Brain pericyte (primary cell): Measurements from ENCODE around the gene PAQR5.
"Not testable (repeated sequence)": the region's sequence is repeated elsewhere in the genome, so short reads cannot be mapped to it uniquely, and the experiment has no call there.

ENCODE experiments used
- DNase-seq: peaks from one replicate; pipeline ENCODE4 v3.0.0-alpha.2; 2012; ENCODE audit warnings: low read depth, low spot score

PAQR5 gene, protein sequence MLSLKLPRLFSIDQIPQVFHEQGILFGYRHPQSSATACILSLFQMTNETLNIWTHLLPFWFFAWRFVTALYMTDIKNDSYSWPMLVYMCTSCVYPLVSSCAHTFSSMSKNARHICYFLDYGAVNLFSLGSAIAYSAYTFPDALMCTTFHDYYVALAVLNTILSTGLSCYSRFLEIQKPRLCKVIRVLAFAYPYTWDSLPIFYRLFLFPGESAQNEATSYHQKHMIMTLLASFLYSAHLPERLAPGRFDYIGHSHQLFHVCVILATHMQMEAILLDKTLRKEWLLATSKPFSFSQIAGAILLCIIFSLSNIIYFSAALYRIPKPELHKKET

DNA sequence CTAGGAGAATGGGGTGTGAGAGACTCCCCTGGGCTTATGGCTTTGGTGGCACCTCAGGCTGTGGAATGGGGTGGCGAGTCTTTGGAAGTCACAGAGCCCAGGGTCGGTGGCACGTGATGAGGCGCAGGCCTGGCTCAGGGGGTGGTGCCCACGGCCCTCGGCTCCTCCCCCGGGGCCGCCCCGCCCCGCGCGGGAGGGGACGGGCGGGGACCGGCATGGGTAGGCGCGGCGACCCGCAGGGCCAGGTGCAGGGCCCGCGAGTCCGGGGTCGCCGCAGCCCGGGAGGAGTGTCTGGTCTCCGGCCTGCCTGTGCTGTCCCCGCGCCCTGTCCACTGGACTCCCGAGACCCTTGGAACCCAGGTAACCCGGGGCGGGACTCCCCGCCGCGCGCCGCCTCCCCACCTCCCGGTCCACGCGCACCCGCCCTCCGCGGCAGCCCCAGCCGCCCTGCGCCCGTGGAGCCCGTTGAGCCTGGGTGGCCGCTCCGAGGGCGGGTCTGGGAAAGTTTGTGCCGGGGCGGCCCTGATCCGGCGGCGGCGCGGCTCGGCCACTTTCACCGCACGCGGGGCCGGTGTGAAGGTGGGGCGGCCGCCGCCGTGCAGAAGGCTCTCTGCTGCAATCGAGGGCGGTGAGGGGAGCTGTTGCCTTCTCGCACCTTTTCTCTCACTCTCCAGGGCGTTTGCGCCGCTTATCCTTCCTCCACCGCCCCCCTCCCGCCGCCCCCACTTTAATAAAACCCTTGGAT, at the start of gene PAQR5:
Gene PAQR5 (plus strand): TSS at position 216 of the 745 bp plus-strand sequence. CDS start 61,169 bp downstream, outside the sequence.
- DNase-seq, result no peak

DNA sequence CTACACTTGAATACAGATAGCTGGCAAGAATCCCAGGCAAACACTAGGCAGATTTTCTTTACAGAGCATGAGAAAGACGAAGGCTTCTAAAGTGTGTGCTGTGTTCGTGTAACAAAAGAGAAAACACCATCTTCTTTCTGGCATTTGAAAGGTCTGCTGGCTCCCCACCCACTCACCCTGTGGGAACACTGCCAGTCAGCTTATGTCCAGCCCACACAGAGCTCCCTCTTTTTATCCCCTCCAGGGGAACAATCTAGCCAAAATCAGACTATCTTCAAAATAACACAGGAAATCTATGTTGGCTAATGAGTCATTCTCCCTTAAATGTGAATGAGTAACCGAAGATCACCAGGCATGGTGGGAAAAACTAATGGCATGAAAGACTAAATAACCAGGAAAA, 45.6 kb upstream of the PAQR5 start:
- DNase-seq, result peak; percentile 51

DNA sequence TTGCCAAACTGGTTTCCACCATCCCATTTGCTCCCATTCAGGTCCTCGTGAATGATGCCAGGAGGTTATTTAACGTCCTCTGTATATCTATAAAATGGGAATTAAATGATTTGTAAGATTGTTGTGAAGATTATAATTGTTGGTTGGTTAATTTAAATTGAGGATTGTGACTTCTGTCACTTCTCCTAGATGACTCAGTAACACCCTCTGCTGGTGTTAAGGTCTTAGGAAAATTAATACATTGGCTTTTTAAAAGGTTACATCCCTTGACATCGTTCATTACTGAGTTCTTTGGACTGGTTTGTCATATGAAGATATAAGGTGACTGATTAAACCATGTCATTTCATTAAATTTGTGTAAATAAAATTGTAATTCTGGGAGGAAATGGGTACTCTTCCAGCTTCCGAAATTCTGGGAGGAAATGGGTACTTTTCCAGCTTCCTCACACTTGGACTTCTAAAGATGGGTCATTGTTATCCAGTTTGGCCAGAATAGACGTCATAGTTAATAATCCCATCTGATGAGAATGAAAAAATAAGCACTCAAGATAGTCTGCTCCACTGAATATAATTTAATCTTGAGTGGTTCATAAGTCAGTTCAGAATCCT, 33.3 kb upstream of the PAQR5 start:
- DNase-seq, result no peak

DNA sequence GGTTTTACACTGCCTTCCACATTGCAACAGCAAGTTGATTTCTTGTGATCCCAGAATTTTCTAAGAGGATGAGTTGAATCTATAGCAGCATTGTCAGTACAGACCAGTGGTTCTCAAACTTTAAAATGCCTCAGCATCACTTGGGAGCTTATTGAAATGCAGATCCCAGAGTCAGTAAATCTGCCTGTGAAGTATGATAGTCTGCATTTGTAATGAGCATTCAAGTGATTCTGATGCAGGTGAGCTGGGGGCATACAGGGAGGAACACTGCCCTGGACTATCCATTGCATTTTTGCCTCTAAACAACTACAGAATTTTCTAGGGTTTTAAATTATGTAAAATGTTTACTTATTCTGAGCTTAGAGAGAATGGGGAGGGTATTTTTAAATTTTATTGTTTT, 27.5 kb upstream of the PAQR5 start:
- no peak for DNase-seq

DNA sequence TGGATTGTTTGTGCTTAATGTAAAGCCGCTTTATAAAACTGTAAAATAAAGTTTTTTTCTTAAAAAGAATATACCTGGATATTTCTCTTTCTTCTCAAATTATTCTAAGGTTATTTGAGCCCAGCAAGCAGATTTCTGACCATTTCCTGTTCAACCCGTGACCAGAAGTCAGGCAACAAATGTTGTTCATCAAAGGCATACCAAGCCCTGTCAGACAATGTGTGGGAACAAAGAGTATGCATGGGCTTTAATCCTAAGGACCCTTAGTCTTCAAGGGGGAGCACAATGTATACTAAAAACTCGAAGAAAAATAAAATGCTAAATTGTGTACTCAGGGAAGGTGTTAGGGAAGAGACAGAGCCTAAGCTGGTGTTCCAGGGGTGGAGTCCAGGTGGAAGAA, 26.6 kb upstream of the PAQR5 start:
- DNase-seq, result no peak

DNA sequence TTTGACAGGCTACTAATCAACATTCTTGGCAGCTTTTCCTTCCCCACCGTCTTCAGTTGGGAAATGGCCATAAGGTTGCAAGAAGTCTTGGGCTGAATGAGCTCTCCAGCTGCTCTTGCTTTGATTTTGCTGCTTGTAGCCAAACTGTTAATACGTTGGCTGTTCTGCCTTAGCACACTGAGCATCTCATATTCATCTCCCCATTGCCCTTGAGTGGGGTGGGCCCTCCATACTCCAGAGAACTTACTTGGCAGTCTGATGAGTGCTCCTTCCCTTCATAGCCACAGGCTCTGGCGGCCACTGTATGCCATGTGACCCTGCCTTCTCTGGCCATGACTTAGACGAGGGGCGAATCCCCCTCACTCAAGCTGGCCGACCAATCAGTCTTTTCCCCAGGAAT, 25.8 kb upstream of the PAQR5 start:
- no peak for DNase-seq

DNA sequence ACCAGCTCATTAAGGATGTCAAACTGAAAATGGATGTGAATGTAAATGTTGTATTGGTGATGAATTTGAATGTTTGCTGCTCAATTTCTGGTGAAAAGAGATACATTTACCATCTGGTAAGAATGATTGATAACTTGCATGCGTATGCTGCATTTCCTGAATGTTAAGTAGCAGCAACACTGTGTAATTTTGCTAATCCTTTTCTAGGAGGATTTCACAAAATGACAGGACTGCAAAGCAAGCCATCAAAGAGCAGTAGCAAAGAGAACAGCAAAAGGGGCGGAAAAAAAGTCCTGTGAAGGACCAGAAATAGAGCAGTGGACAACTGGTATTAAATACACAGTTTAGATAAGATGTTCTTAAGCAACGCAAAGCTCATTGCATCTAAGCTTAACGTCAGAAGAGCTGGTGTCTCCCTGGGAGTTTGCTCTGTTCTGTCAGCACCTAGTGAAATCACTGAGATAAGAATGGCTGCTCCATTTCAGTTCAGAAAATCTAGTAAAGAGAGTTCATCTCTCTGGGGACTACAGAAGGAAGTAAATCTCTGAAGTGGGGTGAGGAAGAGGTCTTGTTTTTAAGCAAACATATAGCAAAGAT, 23.5 kb upstream of the PAQR5 start:
- DNase-seq, result no peak

DNA sequence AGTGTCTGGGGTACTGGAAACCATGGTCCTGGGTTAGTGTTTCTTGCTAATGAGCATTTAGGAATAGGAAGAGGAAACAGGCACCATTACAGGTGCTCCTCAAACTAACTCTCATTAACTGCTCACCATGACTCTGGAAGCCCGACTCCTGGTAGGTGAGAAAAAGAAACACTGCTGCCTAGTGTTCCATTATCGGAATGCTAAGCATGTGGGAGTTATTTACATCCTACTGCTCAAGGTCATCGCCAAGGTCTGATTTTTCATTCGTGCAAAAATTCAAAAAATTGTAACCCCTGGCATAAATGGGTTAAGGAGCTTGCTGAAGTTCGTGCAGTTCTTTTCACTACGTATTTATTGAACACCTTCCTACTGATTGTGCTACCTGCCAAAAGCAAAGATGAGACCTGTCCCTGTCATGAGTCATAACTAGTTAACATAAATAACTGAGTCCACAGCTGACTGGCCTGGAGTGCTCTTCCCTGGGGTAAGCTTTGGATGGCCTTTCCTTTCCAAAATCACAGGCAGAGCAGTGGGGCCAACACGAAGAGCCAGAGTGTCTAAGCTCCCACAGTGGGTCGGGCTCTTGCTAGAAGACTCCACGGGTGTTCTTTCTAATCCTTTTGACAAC, 22.7 kb upstream of the PAQR5 start:
- no peak for DNase-seq

DNA sequence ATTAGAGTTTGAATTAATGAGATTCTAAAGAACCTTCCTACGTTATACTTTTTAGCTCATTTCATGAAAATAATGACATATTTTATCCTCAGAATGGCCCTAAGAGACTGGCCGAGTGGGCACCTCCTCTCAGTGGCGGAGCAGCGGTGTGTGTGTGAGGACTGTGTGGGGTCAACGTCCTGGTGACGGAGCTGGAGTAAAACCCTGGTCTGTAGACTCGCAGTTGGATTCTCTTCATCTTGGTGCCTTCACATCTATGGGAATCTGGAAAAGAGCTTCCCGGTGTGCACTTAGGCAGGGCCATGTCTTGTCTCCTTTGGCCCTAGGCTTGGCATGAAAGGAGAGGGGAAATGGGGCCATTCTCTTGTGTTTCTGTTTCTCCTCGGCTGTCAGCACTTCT, 21.4 kb upstream of the PAQR5 start:
- no peak for DNase-seq

DNA sequence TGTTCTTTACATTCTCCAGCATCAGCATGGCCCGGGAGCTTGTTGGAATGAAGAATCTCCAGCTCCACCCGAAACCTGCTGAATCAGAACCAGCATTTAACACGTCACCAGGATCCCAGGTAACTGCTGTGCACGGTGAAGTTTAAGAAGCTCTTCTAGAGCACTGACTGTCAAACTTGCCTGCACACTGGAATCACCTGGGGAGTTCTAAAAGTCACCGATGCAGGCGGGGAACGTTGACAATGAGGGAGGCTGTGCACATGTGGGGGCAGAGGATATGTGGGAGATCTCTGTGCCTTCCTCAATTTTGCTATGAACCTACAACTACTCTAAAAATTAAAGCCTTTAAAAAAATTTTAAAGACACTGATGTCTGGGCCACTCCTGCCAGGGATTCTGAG, 19.1 kb upstream of the PAQR5 start:
- no peak for DNase-seq

DNA sequence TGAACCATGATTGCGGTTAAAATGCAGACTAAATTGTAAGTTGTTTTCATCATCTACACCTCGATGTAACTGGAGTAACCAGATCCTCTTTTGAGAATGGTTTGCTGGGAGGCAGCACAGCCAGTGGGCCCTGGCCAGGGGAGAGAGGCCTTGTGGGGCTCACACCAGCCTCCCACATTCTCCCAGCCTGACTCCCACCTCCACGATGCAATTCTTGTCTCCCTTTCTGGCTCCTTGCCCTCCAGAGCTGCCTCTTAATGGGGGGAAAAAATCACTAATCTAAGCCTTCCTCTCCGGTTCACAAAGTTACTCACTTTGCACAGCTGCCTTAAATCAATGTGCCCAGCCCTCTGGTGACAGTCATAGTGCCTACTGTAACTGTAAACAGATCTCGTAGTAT, 17.9 kb upstream of the PAQR5 start:
- no peak for DNase-seq

DNA sequence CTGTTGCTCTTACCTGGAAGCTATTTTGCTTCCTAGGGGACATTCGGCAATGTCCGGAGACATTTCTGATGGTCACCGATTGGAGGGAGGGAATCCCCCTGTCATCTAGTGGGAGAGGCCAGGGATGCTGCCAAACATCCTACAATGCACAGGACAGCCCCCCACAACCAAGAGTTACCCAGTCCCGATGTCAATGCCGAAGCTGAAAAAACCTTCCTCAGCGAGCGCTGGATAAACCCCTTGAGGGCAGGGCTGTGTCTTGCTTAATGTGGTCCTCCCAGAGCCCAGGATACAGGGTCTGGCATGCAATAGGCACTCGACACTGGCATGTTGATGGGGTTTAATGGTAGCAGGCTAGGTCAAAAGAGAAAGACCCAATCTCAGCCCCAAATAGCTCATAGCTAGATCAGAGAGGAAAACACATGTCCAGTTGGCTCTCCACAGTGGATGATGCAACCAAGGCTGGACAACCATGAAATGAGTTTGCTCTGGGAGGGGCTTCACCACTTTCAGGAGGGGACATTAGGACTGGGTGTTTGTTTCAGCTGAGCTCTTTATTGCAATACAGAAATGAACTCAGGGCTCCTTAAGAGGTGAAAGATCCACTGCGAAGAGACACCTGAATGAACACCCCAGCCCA, 16.5 kb upstream of the PAQR5 start:
- no peak for DNase-seq

DNA sequence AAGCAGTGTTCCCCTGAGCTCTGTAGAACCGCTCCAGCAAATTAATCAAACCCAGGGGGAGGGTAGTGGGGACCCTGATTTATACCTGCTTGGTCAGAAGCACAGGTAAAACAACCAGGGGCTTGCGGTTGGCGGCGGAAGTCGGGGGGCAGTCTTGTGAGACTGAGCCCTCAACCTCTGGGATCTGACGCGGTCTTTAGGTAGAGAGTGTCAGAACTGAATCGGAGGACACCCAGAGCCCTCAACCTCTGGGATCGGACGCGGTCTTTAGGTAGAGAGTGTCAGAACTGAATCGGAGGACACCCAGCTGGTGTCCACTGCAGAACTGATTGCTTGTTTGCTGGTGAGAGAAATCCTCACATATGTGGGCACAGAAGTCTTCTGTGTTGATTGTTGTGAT, 12.9 kb upstream of the PAQR5 start:
- no peak for DNase-seq

DNA sequence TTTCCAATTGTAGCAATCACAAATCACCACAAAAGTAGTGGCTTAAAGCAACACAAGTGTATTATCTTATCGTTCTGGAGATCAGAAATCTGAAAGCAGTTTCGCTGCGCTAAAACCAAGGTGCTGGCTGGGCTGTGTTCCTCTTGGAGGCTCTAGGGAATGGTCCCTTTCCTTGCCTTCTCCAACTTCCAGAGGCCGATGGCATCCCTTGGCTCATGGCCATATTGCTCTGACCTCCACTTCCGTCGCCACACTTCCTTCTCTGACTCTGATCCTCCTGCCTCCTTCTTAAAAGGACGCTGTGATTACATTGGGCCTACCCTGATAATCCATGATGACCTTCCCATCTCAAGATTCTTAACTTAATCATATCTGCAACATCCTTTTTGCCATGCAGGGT, 10.7 kb upstream of the PAQR5 start:
- DNase-seq, result no peak

DNA sequence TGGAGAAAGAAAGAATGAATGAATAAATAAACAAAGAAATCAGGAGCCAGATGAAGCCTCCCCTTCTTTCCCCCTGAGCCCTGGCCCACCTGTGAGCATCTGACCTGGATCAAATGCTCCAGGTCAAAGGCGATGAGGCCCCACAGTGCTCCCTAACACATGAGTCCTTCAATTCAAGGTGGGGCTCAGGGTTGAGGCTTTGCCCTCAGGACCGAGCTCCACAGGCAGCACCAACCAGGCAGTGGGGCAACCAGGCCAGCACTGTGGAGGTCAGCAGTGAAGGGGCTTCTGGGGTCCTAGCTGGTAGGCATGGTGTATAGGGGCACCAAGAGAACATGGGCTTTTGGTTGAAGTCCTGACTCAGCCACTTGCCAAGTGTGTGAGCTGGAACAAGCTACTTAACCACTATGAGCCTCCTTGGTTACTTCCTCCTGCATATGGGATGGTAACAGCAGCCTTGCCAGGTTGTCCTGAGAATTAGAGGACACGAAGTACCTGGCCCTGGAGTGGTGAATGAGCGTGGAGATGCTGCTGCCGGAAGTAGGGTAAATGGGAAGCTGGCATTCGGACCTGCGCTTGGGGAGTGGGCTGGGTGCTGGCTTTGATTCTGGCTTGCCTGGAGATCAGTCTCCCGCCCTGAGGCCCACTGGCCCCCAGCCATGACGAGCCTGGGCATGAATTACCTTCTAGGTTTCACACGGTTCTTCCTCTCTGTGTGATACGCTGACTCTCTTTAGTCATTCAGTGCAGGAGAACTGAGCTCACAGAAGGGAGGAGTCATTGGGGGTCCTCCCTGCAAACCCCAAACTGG, 10.0 kb upstream of the PAQR5 start:
- no peak for DNase-seq

DNA sequence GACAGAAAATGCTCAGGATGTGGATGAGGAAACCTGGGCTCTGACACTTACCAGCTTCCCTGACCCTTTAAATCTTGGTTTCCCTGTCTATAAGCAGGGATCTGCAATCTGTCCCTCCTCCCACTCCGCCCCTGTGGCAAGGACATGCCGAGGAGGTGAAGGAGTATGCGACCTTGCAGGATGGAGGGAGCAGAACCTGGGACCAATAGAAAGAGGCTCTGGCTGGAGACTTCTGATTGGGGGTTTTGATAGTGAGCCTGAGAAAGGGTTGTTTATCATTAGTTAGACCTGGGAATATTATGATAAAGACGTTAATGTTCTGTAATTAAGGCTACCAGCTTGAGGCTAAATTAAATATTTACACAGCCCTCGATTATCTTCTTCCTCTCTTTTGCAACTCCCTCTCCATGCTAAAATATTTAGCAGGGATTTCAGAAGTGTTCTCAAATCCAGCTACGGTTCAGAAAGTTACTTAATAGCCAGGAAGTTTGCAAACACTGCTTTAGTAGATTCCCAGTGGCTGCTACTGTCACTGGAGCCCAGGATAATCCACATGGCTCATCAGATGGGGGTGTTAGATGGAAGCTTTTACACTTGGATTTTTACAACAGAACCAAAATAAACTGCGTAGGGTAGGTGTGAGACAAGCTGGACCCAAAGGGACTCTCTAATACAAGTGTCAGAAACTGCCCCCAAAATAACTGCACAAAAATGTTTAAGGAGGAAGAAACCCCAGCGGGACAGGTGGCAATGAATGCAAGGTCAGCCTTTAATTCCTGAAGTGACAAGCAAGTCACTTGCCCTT, 9.2 kb upstream of the PAQR5 start:
- DNase-seq, result no peak

DNA sequence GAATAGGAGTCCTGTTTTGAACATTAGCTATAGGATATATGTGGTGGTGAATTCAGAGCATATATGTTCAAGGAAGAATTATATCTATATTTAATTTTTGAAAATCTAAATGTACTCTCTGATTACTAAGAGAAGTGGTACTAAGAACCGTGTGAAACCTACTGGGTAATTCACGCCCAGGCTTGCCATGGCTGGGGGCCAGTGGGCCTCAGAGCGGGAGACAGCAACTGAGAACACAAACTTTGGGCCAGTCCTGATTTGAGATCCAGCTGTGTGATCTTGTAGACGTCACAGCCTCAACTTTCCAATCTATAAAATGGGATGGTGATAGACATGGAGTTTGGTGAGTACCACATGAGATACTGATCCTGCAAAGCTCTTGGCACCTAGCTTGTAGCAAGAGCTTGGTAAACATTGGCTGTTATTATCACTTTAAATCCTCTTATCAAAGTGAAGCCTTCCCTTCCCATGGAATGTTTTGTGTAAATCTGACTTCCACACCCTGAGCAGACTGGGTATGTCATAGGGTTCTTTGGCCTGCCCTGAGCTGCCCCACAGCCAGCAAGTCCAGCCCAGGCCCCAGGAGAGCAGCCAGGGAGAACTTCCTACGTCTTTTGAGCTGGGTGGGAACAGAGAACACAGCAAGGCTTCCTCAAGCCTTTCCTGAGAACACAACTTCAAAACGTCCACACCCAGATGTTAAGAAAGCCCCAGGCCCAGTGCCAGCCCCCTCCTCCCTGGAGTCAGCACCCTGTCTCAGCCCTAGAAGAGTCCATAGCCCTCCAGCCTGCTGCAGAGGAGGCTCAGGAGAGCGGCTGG, 8.2 kb upstream of the PAQR5 start:
- no peak for DNase-seq

DNA sequence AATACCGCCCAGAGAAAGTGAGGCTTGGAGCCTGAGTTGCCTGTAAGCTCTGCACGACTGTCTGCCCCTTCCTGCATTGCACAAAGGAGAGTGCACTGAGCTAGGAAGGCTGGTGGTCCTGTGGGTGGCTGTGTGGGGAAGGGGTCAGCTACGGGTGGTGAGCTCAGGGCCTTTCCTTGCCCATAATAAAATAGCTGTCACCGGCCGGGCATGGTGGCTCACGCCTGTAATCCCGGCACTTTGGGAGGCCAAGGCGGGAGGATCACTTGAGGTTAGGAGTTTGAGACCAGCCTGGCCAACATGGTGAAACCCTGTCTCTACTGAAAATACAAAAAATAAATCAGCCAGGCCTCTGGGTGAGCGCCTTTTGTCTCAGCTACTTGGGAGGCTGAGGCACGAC, 7.1 kb upstream of the PAQR5 start:
- DNase-seq, result not testable (repeated sequence)

DNA sequence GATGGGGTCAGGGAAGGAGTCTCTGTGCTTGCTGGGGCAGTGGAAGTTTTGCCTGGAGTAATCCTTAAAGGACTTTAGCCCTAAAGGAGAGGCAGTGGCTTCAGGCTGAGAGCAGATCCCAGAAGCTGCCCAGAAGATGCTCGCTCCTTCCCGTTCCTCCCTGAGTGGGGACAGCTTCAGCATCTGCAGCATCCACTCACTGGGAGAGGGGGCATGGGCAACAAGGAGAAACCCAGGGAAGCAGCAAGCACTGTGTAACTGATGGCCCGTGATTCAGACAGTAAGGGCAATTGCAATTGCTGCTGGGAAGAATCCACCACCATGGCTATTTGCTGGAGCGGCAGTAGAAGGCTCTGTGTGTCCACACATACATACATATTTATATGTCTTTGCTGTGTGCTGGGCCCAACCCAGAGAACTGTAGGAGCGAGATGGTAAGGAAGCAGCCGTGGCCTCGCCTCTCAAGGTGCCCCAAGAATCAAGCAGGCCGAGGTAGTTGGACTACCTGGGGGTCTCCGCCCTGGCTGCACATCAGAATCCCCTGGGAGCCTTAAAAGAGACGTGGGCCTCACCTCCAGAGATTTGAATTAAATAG, 5.8 kb upstream of the PAQR5 start:
- DNase-seq, result no peak
